Measurements from ENCODE around the gene ADCY9. TPM values are rescaled to one million over a fixed set of nuclear protein-coding genes. Genes with fewer than 3 reads are reported as not detected.
"Not testable (repeated sequence)": the region's sequence is repeated elsewhere in the genome, so short reads cannot be mapped to it uniquely, and the experiment has no call there.

ADCY9 gene
- polyA plus RNA-seq, 5 donors, result 8.9 to 13.8 (median 10.7) TPM

- DNase-seq, result no peak
Measured at GRCh38 chr16:4096509-4096908, 19.7 kb downstream of the ADCY9 start.

GRCh38 chr16:4094127-4094773 lies 22.0 kb downstream of the ADCY9 start:
- DNase-seq, result no peak

- no peak for DNase-seq
Measured at GRCh38 chr16:4093495-4094126, 22.6 kb downstream of the ADCY9 start.

GRCh38 chr16:4092547-4093265 lies 23.5 kb downstream of the ADCY9 start:
- no peak for DNase-seq

GRCh38 chr16:4091240-4092012 lies 24.8 kb downstream of the ADCY9 start:
- DNase-seq, result no peak

GRCh38 chr16:4090351-4090851 lies 25.8 kb downstream of the ADCY9 start:
- peak in 1 of 2 donors; percentile 51 for DNase-seq

- DNase-seq, result no peak
Measured at GRCh38 chr16:4089811-4090301, 26.4 kb downstream of the ADCY9 start.

- no peak for DNase-seq
Measured at GRCh38 chr16:4089251-4089810, 26.9 kb downstream of the ADCY9 start.

GRCh38 chr16:4087990-4088577 lies 28.2 kb downstream of the ADCY9 start:
- no peak for DNase-seq

GRCh38 chr16:4087099-4087885 lies 28.9 kb downstream of the ADCY9 start:
- DNase-seq, result no peak

- DNase-seq, result no peak
Measured at GRCh38 chr16:4086153-4086552, 30.1 kb downstream of the ADCY9 start.

- DNase-seq, result no peak
Measured at GRCh38 chr16:4085405-4085970, 30.8 kb downstream of the ADCY9 start.

- DNase-seq, result no peak
Measured at GRCh38 chr16:4083347-4083870, 32.8 kb downstream of the ADCY9 start.

- no peak for DNase-seq
Measured at GRCh38 chr16:4082474-4083044, 33.7 kb downstream of the ADCY9 start.

- no peak for DNase-seq
Measured at GRCh38 chr16:4081521-4082021, 34.7 kb downstream of the ADCY9 start.

GRCh38 chr16:4081047-4081446 lies 35.2 kb downstream of the ADCY9 start:
- no peak for DNase-seq

- no peak for DNase-seq
Measured at GRCh38 chr16:4077174-4077649, 39.0 kb downstream of the ADCY9 start.

- no peak for DNase-seq
Measured at GRCh38 chr16:4075534-4075933, 40.7 kb downstream of the ADCY9 start.

GRCh38 chr16:4073150-4073549 lies 43.1 kb downstream of the ADCY9 start:
- not testable (repeated sequence) for DNase-seq

Measured in right lung (tissue), 5 donors.